ENCODE results near the gene ANKS1A.
"Not testable (repeated sequence)": the region's sequence is repeated elsewhere in the genome, so short reads cannot be mapped to it uniquely, and the experiment has no call there.

The ANKS1A gene

DNA sequence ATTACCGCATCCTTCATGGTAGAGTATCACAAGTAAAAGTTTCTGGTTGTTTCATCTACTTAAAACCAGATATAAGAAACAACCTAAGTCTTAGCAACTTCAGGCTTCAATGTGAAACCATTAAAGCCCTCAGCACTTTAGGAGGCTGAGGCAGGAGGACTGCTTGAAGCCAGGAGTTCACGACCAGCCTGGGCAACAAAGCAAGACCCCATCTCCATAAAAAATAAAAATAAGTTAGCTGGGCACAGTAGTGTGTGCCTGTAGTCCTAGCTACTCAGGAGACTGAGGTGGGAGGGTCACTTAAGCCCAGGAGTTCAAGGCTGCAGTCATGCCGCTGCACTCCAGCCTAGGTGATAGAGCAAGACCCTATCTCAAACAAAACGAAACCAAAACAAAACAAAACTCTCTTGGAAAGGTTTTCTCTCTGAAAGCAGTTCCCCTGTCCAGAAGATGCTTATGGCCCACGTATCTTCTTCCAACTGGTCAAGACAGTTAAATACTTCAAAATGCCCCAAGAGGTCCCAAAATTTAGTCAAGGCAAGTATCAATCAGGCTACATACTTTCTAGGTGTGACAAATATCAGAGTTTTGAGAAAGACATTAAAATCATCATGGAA lies 11.1 kb upstream of the ANKS1A start:
- H3K27ac ChIP-seq, result no peak overlapping the region

DNA sequence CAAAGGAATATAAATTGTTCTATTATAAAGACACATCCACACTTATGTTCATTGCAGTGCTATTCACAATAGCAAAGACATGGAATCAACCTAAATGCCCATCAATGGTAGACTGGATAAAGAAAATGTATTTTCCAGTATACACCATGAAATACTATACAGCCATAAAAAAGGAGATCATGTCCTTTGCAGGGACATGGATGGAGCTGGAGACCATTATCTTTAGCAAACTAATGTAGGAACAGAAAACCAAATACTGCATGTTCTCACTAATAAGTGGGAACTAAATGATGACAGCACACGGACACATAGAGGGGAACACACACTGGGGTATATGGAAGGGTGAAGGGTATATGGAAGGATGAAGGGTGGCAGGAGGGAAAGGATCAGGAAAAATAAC lies 5.0 kb upstream of the ANKS1A start:
- not testable (repeated sequence) for DNase-seq (ENCODE audit: low read depth, low spot score); H3K27ac ChIP-seq

More for the DNA sequence above, 11.1 kb upstream of the ANKS1A start:
- no peak for DNase-seq (ENCODE audit: low read depth, low spot score)

DNA sequence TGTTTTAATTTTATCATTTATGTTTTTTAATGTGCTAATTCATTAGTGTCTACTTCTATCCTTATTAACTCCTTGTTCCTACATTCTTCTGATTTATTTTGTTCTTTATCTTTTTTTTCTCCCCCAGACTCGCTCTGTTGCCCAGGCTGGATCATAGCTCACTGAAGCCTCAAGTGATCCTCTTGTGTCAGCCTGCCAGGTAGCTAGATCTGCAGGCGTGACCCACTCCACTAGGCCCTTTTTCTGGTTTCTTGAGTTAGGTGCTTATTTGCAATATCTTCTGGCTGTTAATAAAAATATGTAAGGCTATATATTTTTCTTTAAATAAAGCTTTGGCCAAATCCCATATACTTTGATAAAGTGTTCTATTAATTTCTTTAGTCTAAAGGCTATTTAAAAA lies 4.1 kb upstream of the ANKS1A start:
- H3K27ac ChIP-seq, result no peak overlapping the region
- no peak for DNase-seq (ENCODE audit: low read depth, low spot score)

DNA sequence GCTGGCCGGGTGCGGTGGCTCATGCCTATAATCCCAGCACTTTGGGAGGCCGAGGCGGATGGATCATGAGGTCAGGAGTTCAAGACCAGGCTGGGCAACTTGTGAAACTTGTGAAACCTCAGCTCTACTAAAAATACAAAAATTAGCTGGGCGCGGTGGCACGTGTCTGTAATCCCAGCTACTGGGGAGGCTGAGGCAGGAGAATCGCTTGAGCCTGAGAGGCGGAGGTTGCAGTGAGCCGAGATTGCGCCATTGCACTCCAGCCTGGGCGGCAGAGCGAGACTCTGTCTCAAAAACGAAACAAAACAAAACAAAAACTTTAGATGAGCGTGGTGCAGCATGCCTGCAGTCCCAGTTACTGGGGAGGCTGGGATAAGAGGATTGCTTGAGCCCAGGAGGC lies 3.2 kb upstream of the ANKS1A start:
- DNase-seq (ENCODE audit: low read depth, low spot score); H3K27ac ChIP-seq: not testable (repeated sequence)

DNA sequence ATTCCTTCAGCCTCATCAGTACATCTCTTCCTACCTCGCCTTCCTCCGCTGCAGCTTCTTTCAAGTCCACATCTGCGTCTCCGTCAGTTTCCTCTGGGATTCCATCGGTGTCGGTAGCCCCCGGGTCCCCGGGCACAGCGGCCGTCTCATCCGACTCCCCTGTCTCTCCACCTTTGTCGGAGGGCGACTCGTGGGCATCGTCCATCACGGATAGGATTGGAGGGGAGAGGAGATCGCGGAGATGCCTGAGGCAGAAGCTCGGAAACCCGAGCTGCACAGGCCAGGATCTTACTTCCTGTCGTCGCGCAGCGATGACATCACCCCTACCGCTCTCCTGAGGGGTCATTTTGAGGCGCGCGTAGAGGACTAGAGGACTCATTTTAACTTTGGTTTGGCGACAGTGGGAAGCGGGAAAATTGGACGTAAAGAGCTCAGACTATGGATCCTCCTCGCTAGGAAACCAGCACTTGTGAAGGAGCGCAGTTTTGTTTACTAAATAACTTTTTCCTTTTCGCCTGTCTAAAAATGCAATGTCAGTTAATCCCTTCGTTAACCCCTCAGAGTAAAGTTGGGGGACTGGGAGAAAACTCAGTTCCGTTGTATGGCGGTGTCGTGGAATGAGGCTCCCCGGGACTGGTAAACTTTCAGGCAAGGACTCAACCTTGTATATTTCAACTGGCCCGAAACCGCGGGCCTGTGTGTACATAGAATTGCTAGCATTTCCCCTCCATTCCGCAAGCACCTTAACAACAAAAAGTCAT lies 1.1 kb upstream of the ANKS1A start, which contains the start of gene TAF11:
Gene TAF11, minus strand, starts transcription at position 290 of the 761 bp plus-strand sequence. Its CDS starts 85 bp downstream, at position 205.
- H3K27ac ChIP-seq, result peak within 1 kb of the TSS; percentile 82
- peak; percentile 78 for DNase-seq (ENCODE audit: low read depth, low spot score)

DNA sequence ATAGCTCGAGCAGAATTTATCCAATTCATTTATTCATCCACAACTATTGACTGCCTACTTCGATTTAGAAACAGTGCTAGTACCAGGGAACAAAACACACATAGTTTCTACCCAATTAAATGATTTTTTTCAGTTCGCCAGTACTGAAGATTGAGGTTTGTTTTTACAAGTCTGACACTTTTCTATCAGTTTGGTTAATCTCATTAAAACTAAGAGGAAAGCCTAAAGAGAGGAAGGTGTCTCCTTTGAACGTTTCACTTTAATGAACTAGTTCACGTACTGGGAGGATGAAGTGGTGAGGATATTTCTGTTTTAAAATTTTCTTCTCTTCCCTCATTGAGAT lies 570 bp upstream of the ANKS1A start:
- no peak for DNase-seq (ENCODE audit: low read depth, low spot score)
- H3K27ac ChIP-seq, result peak overlapping the region; percentile 82

DNA sequence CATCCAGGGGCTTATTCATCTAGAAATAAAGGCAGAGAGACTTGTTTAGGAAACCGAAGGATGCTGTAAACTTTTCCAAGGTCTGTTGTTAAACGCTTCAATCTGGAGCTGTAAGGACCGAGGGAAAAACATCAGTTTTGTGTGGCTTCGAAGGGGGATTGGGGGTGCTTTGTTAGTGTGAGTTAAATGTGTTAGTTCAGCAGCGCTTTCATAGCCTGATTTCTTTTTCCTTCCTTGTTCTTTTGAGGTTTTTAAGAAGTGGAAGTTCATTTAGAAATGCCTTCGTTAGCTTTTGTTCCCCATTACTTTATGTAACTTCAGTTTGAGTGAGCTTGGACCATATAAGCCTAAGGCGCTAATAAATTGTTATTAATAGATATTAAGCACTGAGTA lies 1.5 kb downstream of the ANKS1A start:
- DNase-seq (ENCODE audit: low read depth, low spot score), result no peak
- peak overlapping the region; percentile 82 for H3K27ac ChIP-seq

DNA sequence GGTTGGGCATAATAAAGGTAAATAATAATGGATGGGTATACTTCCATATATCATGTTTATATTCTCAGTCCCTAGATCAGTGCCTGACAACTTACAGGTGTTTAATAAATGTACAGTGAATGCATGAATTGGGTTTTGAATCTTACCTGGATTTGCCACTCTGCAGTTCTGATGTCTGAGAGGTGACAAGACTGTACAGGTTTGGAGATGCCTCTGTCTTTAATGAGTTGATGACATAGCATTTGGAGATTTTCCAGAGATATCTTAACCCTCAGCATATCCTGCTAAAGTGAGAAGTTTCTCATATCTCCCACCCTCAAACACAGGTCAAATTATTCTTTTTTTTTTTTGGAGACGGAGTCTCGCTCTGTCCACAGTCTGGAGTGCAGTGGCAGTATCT lies 2.2 kb downstream of the ANKS1A start:
- no peak for DNase-seq (ENCODE audit: low read depth, low spot score)
- no peak overlapping the region for H3K27ac ChIP-seq

DNA sequence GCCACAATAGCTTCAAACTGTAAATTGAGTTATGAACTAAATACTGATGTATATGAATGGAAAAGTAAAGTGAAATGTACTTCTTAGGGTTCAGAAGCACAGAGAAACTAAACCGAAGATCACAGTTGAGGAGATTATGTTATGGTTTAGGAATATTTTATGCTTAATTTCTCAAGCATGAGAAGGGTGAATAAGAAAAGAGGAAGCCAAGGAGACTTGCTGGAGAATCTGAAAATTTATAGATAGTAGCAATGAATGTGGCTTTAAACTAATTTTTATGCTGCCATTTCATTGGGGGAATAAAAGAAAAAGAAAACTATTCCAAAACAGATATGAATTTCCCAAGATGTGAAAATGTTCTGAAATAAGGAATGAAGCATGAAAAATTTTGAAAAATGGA lies 5.6 kb downstream of the ANKS1A start:
- no peak for DNase-seq (ENCODE audit: low read depth, low spot score)
- H3K27ac ChIP-seq, result no peak overlapping the region

DNA sequence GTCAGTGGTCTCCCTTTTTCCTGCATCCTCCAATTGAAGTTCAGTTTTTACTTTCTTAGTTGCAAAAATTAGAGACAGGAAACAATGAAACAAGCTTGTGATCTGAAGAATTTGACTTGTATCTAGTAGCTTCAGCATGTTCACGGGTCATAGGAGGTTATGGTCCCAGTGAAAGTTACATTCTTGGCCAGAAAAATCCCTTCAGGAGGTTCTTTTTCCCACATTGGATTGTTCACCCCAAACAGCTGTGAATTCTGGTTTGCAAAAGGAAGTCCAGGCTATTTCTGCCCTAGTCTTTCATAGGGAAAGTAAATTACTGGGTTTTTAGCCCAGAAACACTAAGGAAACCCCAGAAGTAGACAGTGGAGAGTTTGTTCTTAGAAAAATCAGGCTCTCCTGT lies 8.1 kb downstream of the ANKS1A start:
- no peak overlapping the region for H3K27ac ChIP-seq
- no peak for DNase-seq (ENCODE audit: low read depth, low spot score)

DNA sequence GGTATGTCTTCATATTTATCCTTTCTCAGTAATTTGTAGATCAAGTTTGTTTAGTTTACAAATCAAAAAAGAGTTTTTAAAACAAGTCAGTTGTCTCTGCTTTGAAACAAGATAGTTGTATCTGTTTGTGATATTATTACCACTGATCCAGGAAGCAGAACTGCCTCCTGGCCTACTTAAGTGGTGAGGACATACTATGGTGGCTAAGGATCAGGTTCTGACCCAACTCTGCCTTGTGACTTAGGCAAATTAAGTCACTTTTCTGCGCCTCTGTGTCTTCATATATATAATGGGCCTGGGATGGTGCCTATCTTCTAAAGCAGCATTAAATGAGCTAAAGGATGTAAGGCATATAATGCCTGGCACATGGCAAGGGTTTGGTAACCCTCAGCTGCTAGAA lies 8.7 kb downstream of the ANKS1A start:
- no peak overlapping the region for H3K27ac ChIP-seq
- no peak for DNase-seq (ENCODE audit: low read depth, low spot score)

DNA sequence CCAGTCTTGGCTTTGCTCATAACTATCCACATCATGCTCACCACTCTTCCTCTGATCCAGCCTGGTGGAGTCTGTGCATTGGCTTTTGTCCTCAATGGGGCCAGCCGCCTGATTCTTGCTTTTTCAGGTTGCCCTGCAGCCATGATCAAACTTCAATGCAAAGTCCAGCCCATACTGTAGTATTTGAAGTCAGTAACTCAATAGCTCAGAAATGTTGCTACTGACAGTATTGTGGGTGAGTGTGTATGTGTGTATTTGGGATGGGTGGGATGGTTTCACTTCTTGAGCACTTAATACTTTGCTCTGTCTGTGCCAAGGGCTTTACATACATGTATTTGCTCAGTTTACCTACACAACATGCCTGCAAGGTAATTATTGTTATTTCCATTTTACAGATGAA lies 10.7 kb downstream of the ANKS1A start:
- DNase-seq (ENCODE audit: low read depth, low spot score); H3K27ac ChIP-seq: not testable (repeated sequence)

DNA sequence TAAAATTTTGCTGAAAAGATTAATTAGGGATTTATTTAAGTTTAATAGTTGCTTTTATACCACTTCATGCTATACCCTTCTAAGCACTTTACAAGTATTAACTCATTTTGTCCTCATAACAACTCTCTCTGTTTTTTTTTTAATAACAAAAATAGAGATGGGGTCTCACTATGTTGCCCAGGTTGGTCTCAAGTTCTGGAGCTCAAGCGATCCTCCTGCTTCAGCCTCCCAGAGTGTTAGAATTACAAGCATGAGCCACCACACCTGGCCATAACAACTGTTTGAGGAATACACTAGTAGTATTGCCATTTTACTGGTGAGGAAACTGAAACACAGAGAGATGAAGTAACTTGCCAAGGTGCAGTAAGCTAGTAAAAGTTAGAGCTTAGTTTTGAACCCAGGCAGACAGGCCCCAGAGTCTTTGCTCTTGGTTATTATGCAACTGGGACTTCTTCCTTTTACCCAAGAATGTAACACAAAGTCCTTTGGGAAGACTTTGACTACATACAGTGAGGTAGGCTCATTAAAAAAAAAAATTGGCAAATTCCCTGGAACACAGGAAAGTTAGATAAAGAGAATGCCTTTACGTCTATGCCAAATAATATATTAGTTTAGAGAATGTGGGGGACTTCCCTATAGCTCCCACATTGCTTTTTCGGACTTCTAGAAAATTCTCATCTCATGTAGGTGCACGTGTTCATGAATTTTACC lies 11.4 kb downstream of the ANKS1A start:
- no peak for DNase-seq (ENCODE audit: low read depth, low spot score)
- no peak overlapping the region for H3K27ac ChIP-seq

DNA sequence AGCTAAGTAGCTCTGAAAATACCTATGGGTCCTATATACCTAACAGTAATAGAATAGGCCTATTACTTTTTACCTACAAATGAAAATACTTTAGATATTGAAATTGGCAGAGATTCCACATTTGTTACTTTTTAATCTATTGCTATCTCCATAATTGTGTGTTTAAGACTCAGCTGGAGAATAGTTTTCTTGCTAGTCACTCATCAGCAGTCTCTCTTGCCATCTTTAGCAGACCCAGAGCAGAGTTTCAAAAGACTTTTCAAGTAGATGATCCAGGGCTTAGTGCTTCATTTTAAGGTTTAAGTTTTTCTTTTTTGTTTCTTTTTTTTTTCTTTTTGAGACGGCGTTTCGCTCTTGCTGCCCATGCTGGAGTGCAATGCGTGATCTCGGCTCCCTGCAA lies 12.9 kb downstream of the ANKS1A start:
- peak overlapping the region; percentile 41 for H3K27ac ChIP-seq
- DNase-seq (ENCODE audit: low read depth, low spot score), result no peak

DNA sequence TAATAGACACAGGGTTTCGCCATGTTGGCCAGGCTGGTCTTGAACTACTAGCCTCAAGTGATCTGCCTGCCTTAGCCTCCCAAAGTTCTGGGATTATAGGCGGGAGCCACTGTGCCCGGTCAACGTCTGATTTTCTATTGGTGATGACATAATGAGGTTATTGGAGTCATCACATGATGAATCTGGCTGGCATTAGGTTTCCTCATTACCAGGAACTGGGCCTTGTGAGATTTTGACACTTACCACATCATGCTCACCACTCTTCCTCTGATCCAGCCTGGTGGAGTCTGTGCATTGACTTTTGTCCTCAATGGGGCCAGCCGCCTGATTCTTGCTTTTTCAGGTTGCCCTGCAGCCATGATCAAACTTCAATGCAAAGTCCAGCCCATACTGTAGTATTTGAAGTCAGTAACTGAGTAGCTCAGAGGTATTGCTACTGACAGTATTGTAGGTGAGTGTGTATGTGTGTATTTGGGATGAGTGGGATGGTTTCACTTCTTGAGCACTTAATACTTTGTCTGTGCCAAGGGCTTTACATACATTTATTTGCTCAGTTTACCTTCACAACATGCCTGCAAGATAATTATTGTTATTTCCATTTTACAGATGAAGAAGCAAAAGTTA lies 16.0 kb downstream of the ANKS1A start:
- no peak for DNase-seq (ENCODE audit: low read depth, low spot score)
- H3K27ac ChIP-seq, result no peak overlapping the region

DNA sequence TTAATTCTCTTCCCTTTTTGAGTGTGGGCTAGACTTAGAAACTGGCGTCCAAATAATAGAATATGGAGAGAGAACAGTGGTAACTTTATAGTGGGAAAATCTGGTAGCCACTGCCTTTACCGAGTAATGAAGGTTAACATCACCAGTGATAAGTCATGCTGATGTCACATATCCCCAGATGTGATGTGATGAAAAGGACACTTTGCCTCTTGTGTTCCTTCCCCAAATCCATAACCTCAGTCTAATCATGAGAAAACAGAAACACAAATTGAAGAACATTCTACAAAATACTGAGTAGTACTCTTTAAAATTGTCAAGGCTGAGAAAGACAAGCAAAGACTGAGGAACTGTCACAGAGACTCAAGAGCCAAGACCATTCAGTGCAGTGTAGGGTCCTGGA lies 17.8 kb downstream of the ANKS1A start:
- H3K27ac ChIP-seq, result no peak overlapping the region
- DNase-seq (ENCODE audit: low read depth, low spot score), result no peak

DNA sequence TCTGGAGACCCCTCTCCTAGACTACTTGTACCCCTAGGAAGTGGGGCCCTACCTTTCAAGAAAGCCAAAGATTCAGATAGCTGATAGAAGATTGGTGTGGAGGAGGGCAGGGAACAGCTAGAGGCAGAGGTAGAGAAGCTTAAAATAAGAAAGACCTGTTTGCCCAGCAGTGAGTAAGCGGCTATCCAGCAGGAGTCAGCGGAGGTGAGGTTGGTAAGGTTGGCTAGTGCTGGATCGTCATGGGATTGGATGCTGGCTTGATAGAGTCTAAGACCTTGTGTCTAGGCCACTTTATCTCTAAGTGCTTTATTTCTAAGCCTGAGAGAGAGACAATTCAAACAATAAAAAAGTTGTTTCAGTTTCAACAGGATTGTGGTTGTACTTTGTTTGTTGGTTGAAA lies 19.1 kb downstream of the ANKS1A start:
- no peak overlapping the region for H3K27ac ChIP-seq
- no peak for DNase-seq (ENCODE audit: low read depth, low spot score)

DNA sequence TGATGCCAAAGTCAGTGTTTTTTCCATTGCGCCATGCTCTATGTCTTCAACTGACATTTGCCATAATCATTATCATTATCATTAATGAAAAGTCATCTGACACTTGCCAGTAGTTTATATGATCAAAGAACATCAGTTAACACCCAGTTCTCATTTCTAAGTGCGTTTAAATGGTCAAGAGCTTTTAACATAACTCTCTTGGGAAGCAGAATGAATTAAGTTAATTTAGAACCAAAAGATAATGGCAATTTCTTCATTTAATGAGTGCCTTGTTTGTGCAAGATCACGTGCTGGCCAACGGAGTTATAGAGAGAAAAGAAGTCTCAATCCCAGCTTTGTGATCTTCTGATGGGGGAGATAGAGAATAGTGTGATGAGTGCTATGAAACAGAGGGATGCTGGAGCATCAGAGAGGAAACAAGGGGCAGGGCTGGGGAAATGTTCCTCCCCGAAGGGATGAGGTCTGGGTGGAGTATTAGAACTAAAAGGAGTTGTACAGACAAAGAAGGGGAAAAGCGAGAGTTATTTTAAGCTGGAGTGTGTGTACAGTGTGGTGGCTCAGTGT lies 20.3 kb downstream of the ANKS1A start:
- DNase-seq (ENCODE audit: low read depth, low spot score), result no peak

DNA sequence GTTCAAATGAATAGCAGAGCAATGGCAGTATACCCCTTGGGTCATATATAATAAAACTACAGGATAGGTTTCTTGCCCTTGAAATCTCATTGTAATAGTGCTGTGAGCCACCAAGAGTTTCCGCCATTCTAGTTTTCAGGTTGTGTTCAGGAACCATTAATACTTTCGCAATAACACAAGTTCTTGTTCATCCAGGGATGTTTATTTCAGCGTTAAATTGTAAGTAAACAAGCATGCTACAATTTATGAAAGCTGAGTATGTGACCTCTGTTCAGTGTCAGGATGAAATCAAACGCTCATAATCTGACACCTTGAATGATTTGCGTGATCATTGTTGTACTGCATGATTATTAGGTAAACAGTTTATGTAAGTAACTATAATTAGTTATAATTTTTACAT lies 22.8 kb downstream of the ANKS1A start:
- H3K27ac ChIP-seq, result no peak overlapping the region

More for the DNA sequence above, 20.3 kb downstream of the ANKS1A start:
- no peak overlapping the region for H3K27ac ChIP-seq

DNA sequence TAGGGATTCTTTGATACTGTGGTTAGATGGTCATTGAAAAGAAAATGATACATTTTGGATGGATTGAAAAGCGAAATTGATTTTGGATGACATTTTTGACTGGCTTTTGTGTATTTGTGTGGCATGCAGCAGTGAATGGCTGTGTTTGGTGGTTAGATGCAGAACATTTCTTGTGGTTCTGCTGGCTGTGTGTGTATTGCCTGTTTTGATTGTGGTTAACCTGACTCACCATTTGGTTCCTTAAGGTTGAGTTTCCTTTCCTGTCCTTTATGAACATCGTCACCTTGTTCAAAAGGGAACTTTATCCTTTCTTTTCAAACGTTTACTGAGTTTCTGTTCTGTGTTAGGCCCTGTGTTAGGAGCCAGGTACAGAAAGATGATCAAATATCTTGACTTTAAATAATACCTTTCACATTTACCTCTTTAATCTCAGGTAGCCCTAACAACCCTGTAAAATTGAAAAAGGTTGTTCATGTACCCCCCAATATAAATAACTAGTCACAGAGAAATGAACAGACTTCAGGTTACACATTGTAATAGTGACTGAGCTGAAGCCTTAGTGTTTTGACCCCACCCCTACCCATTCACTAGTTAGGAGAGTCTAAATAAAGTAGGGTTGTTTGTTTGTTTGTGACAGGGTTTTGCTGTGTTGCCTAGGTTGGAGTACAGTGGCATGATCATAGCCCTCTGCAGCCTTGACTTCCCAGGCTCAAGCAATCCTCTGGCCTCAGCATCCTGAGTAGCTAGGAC lies 23.8 kb downstream of the ANKS1A start:
- H3K27ac ChIP-seq, result peak overlapping the region; percentile 26
- peak; percentile 48 for DNase-seq (ENCODE audit: low read depth, low spot score)

More for the DNA sequence above, 22.8 kb downstream of the ANKS1A start:
- no peak for DNase-seq (ENCODE audit: low read depth, low spot score)
